HG02852 (cell line): ENCODE measurements around the gene KIAA2012.

ENCODE experiments used
- ATAC-seq: cut with Tn5 transposase; IDR thresholded peaks from one replicate; pipeline ENCODE4 v1.9.1; 2021; ENCODE audit warnings: mild to moderate bottlenecking, moderate library complexity; ENCODE audit not compliant: unreplicated experiment

The KIAA2012 gene

DNA sequence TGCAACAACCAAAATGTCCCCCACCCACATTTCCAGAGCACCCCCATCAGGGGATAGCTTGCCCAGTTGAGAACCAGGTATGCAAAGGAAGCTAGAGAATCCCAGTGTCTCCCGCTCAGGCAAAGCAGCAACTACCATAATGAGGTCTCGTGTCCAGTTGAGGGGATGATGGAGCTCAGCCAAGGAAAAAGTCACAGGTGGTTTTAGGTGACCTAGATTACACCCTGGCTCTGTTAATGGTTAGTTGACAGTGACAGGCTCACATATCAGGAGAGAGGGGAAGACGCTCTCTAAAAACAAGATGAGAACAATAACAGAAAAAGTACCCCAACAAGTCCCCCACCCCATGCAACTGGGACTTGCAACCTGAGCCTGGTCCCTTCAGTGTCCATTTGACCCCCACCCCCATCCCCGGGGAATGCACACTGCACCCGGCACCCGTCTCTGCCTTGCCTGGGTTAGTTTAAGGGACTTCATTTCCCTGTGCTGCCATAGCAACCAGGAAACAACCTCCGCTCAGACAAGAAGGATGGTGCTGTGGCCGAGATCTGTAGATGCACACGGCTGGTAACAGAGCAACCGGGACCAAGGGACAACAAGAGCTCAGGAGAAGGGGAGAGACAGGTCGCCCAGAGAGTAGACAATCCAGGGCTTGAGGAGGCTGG is at the start of gene KIAA2012:
Gene KIAA2012 (plus strand): TSS at position 519 of the 665 bp plus-strand sequence. CDS start 373 bp downstream, outside the sequence.
- ATAC-seq, result no peak

DNA sequence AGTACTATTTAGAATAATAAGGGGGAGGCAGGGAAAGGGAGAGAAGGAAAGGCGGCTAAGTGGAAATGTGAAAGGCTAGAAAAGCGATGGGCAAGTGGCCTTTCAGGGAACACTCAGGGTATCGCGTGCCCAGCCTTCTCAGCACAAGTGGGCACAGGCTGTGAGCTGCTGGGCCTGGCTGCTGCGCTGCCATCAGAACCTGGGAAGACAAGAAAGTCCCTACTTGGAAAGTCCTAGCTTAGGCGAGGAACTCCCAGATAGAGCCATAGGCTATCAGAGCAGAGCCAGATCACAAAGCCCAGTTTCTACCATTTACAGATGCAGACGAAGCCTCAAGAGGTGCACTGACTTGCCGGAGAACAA is 49.2 kb upstream of the KIAA2012 start:
- ATAC-seq, result no peak

DNA sequence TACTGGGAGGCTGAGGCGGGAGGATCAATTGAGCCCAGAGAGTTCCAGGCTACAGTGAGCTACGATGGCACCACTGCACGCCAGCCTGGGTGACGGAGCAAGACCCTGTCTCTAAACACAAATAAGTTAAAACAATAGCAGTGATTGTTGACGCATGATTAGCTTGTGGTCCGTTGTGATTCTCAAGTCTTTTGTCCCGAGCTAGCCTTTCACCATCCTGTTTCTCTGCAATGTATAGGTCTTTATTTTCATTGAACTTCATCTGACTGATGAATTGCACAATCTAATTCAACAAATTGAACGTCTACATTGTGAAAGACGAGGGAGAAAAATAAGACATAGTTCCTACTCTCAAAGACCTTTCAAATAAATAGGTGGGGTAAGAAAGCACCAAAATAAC is 48.2 kb upstream of the KIAA2012 start:
- no peak for ATAC-seq

DNA sequence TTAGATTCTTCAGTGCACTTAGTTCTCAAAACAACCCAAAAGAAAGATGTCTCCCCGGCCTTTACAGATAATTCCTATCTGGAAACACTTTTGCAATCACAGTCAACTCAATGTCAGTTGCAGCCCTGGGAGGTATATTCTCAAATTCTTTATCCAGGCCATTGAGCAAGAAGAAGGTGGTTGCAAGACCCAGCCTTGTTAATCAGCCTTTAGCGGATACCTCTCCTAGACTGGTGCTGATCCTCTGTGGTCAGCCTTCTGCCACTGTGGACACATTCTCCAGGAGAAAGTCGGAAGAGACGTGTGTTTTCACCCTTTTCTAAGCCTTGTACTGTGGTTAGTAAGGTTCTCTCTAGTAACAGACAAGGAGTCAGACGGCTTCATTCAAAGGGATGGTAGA is 47.2 kb upstream of the KIAA2012 start:
- ATAC-seq, result no peak

DNA sequence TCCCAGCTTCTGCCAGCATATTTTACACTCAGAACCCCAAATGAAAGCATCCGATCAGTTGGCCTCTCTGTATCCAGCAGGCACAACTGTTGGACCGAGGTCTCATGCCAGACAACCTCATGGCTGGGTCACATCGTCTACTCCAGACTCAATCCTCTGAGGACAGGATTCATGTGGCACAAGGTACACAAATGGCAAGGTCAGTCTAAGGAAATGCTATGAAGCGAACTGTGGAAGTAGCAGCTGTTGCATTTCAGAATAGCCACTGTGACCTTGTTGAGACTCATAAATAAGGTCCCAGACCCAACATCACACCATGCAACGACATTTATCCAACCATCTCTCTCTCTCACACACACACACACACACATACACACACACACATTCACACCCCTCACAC is 46.5 kb upstream of the KIAA2012 start:
- no peak for ATAC-seq

DNA sequence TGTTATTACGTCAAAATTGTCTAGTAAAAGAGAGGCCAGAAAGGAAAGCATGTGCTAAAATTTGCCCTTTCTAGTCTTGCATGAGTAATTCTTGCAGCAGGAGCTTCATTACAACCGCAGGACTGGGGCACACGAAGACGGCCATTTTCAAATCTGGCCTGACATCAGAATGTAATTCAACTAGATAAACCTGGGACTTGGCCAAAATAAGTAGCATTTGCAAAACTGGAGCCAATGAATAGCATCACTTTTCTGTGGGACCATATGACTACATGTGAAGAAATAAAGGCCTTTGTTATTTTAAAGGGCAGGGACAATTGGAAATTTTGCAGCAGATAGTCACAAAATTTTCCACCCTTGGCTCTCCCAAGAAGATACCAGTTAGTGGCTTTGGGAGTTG is 42.4 kb upstream of the KIAA2012 start:
- no peak for ATAC-seq

DNA sequence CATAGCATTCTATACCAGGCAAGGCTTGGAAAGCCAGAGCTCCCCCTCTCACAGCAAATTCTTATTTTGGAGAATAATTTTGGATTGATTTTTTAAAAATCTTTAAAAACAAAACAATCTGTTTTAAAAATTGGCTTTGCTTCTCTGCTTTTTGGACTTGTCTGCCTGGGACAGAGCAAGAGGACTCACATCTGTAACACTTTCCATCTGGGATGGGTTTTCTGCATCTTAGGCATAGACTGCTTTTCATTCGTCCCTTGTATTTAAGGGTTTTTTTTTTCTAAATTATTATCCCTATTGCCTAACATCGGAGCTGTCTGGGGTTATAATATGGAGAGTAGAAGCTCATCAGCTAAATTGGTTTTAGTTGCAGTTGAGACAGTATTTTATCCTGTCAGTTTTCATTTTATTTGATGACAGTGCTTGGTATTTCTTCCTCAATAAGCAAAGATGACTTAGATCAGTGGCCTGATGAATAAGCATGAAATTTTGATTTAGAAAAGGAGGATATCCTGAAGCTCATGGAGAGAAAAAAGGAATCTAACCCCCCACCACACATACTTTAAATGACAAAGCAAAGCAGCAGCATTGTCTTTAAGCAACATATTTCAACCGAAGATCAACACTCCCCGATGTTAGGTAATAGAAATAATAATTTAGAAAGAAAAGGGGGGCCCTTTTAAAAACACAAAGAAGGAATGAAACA is 41.7 kb upstream of the KIAA2012 start:
- ATAC-seq, result no peak

DNA sequence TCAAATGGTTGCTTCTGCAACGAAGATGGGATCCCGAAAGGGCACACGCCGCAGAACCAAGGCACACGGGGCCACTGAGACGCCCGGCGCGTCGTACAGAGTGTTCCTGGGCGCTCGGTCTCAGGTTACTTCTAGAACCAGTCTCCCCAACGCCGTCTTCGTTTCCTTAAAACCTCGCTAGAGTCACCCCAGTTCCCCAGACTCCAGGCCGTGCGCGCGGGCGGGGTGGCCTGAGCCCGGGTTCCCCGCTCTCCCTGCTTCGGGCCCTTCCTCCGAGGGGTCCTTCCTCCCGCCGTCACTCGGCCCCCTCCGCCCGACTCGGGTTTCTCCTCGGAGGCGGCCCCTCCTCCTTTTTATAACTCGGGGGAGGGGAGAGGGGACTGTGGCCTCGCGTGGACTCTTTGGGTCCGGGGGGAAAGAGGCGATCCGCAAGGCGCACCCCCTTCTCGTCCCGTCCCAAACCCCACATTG is 40.2 kb upstream of the KIAA2012 start:
- peak; percentile 9 for ATAC-seq

DNA sequence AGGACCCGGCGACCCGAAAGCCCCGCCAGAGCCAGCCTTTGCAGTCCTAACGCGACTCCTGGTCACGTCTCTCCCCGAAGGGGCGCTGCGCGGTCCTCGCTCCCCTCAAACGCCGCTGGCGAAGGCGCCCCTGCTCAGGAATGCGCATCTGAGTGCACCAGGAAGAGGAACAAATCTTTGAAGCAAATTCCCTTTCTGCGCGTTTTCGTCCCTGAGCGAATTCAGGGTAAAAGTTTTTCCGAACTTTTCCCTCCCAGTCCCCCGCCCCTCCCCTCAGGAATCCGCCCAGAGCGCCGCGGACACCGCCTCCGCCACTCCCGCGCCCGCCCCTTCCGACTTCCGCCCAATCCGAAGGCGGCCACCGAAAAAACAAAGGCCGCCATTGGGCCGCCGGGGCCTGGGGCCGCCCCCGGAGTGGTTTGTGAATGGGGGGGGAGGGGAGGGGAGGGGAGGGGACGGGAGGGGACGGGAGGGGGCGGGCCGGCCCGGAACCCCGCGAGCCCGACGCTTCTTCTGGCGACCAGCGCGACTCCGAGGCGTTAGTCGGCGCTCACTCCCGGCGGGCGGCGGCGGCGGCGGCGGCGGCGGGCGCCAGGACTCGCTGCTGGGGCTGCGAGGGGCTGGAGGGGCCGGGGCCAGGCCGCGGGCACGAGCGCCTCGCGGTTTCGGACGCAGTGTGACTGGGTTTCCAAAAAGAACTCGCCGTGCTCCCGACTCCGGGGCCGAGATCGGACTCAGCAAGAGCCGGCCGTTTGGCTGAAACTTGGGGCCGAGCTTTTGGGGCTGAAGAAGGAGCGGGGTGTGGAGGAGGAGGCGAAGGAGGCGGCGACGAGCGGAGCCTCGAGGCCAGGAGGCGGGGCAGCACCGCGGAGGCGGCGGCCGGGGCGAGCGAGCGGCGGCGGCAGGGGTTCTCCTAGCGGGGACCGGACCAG is 39.5 kb upstream of the KIAA2012 start, which contains the start of gene FZD7:
Gene FZD7 (plus strand): TSS at position 539 of the 932 bp plus-strand sequence. CDS start 793 bp downstream, outside the sequence.
- peak; percentile 75 for ATAC-seq

DNA sequence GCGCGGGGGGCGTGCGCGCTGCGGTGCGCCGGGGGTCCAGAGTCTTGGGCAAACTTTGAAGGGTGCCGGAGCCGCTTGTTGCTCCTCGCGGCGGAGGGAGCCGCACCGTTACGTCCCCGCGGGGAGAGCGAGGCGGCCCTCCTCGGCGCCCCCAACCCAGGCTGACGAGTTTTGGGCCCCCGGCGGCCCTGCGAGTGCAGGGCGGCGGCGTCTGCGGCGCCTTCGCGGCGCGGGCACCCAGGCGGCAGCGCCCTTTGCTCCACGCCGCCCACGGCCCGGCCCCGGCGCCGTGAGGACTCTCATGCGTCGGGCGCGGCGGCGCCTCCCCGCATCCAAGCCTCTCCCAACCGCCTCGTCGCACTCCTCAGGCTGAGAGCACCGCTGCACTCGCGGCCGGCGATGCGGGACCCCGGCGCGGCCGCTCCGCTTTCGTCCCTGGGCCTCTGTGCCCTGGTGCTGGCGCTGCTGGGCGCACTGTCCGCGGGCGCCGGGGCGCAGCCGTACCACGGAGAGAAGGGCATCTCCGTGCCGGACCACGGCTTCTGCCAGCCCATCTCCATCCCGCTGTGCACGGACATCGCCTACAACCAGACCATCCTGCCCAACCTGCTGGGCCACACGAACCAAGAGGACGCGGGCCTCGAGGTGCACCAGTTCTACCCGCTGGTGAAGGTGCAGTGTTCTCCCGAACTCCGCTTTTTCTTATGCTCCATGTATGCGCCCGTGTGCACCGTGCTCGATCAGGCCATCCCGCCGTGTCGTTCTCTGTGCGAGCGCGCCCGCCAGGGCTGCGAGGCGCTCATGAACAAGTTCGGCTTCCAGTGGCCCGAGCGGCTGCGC is 38.6 kb upstream of the KIAA2012 start:
- peak; percentile 7 for ATAC-seq

DNA sequence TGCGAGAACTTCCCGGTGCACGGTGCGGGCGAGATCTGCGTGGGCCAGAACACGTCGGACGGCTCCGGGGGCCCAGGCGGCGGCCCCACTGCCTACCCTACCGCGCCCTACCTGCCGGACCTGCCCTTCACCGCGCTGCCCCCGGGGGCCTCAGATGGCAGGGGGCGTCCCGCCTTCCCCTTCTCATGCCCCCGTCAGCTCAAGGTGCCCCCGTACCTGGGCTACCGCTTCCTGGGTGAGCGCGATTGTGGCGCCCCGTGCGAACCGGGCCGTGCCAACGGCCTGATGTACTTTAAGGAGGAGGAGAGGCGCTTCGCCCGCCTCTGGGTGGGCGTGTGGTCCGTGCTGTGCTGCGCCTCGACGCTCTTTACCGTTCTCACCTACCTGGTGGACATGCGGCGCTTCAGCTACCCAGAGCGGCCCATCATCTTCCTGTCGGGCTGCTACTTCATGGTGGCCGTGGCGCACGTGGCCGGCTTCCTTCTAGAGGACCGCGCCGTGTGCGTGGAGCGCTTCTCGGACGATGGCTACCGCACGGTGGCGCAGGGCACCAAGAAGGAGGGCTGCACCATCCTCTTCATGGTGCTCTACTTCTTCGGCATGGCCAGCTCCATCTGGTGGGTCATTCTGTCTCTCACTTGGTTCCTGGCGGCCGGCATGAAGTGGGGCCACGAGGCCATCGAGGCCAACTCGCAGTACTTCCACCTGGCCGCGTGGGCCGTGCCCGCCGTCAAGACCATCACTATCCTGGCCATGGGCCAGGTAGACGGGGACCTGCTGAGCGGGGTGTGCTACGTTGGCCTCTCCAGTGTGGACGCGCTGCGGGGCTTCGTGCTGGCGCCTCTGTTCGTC is 37.7 kb upstream of the KIAA2012 start:
- no peak for ATAC-seq

DNA sequence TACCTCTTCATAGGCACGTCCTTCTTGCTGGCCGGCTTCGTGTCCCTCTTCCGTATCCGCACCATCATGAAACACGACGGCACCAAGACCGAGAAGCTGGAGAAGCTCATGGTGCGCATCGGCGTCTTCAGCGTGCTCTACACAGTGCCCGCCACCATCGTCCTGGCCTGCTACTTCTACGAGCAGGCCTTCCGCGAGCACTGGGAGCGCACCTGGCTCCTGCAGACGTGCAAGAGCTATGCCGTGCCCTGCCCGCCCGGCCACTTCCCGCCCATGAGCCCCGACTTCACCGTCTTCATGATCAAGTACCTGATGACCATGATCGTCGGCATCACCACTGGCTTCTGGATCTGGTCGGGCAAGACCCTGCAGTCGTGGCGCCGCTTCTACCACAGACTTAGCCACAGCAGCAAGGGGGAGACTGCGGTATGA is 37.1 kb upstream of the KIAA2012 start:
- ATAC-seq, result no peak

DNA sequence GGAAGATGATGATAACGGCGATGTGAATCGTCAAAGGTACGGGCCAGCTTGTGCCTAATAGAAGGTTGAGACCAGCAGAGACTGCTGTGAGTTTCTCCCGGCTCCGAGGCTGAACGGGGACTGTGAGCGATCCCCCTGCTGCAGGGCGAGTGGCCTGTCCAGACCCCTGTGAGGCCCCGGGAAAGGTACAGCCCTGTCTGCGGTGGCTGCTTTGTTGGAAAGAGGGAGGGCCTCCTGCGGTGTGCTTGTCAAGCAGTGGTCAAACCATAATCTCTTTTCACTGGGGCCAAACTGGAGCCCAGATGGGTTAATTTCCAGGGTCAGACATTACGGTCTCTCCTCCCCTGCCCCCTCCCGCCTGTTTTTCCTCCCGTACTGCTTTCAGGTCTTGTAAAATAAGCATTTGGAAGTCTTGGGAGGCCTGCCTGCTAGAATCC is 36.4 kb upstream of the KIAA2012 start:
- no peak for ATAC-seq

DNA sequence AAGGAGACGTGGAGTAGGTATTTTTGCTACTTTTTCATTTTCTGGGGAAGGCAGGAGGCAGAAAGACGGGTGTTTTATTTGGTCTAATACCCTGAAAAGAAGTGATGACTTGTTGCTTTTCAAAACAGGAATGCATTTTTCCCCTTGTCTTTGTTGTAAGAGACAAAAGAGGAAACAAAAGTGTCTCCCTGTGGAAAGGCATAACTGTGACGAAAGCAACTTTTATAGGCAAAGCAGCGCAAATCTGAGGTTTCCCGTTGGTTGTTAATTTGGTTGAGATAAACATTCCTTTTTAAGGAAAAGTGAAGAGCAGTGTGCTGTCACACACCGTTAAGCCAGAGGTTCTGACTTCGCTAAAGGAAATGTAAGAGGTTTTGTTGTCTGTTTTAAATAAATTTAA is 36.0 kb upstream of the KIAA2012 start:
- no peak for ATAC-seq

DNA sequence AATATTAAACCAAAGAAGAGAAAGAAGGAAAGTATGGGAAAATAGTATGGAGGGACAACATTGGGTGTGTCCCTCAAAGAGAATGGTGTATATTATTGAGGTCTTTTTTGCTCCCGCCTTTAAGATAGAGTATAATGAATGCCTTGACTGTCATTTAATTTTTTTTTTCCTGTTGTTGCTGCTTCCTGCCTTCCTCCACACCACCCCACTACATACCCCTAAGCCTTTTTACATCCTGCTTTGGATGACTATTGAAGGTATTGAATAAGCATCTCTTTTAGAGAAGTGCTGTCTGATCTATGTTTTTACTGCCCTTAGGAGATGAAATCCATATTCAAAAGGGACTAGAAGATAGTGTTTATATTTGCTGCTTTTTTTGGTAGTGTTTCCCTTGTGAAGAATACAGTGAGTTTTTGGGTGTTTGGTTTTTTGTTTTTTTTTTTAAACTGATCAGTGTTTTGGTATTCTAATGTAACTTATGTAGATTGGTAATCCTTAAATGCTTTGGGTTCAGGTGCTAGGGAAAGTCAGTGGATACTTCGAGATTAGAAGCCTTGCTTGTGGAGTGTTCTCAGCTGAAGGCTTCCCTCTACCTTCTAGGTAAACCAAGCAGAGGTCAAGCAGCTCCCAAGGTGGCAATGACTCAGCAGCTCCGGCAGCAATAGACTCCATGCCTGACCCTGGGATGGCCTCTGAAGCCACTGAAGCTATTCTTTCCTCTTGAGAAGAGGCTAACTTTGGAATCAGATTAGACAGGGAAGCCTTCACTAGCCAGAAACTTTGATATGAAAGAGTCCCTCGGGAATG is 34.4 kb upstream of the KIAA2012 start:
- no peak for ATAC-seq

DNA sequence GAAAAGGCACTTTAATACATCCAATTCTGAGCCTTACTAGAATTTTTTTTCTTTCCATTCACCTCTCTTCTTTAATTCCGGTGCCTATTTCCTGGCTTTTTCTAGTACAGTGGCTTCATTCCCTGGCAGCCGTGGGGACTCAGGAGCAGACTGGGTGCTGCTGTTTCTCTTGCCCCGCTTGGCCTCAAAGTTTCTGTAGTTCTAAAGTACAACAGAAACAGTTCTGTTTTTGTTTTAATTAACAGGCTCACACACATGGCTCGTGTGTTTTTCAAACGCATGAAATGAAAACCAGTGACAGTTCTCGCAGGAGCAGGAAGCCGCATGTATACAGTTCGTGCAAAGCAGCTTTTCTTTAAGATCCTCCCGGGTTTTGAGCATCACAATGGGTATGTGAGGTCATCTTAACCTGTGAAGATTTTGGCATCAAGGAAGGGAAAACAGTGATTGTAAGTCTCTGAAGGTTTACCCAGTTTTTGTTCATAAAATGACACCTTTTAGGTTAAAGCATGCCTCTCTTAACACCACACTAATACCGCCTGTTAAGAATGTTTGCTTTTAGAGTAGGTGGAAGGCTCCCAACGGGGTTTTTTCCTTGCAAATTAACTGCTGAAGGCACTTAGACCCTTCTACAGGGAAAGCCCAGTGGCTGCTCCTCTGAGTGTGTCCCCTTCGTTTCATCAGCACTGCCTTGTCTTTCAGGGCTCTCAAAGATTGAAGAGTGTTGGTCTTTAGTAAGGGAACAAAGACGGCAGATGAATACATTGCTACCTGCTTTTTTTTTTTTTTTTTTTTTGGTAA is 33.6 kb upstream of the KIAA2012 start:
- no peak for ATAC-seq

DNA sequence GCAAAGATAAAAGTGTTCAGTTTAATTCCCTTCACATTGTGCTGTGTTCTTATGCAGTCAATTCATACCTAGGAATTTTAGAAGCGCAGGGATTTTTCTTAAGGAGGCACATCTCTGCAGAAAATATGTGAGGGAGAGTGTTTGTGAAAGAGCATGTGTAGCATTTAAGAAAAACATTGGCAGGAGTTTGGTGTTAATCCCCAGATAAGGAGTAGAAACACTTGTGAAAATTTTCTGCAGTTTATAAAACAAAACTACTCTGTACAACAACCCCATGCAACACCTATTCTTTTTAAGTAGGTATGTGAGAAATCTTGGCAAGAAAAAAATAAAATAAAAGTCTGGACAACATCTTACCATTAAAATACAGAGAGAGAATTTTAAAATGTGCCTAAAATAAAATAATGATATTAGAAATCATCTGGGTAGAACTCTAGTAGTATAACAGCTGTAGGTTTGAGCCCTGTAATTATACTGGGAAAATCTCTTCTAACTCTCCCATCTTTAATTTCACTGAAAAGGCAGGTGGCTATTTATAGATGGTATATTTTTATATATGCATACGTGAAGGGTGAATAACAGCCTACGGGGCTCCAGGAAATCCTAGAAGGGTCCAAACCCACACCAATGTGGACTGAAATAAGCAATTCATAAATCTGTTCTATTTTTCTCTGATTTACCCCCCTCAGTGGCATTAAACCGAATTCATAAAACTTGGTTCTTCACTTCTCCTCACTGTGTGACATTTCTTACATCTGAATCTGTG is 32.8 kb upstream of the KIAA2012 start:
- ATAC-seq, result no peak
